ENCODE data around the gene FRMPD2.

- TF ChIP-seq YY1 (IDR thresholded peaks at IDR 0.05; ENCODE audit: insufficient read depth, insufficient read length) (no peak), ZNF274 (IDR thresholded peaks at IDR 0.05; ENCODE audit: low read depth, low read length) (no peak)
Observed at GRCh38 chr10:48273741-48274140, 755 bp downstream of the FRMPD2 start.
